B cell (primary cell): Measurements from ENCODE around the gene CBX7. TPM values are rescaled to one million over a fixed set of nuclear protein-coding genes. Genes with fewer than 3 reads are reported as not detected.

ENCODE experiments used
- ATAC-seq: fragments of 200-7000 bp; cut with Tn5 transposase; one replicate; pipeline ENCODE4 v1.10.0; 2021; ENCODE audit warnings: low read depth, mild to moderate bottlenecking, moderate number of reproducible peaks, moderate library complexity
- CTCF ChIA-PET: fragments of 350-600 bp; sonication (Branson Sonifier 250); formaldehyde crosslinking; loops from one replicate; lab custom pipeline; 2021; ENCODE audit warnings: antibody characterized with exemption, inconsistent platforms; lab: Charles Lee
- POLR2A ChIA-PET: fragments of 350-600 bp; sonication (Branson Sonifier 250); formaldehyde crosslinking; loops from one replicate; lab custom pipeline; 2021; ENCODE audit warnings: antibody characterized with exemption; lab: Charles Lee
- DNase-seq: peaks from one replicate; pipeline ENCODE4 v3.0.0; 2013
- H2AFZ ChIP-seq: 2 replicates; pipeline ENCODE4 v1.6.1; 2012; ENCODE audit warnings: mild to moderate bottlenecking, low read depth, low read length; ENCODE audit not compliant: insufficient read depth, poor library complexity, severe bottlenecking
- H3K27ac ChIP-seq, 2 donors: 1 replicate in 1 of 2; 2 replicates in 1 of 2; pipeline ENCODE4 v1.5.1; 2012 to 2013; ENCODE audit warnings: low read length in 2 of 2, mild to moderate bottlenecking in 2 of 2, moderate library complexity in 1 of 2
- H3K27me3 ChIP-seq, 4 experiments: fragments of 200-600 bp in 1 of 4; sonication (generic) in 1 of 4; replicated peaks in 1 of 4; 1 replicate in 2 of 4; 2 replicates in 2 of 4; pipeline versions ENCODE4 v1.6.1 to v1.7.0; 2013 to 2016; ENCODE audit warnings: low read length in 3 of 4, mild to moderate bottlenecking in 2 of 4, mixed read lengths in 1 of 4, moderate library complexity in 1 of 4; ENCODE audit not compliant: insufficient read depth in 4 of 4, control insufficient read depth in 3 of 4; ENCODE audit errors: control extremely low read depth in 1 of 4
- H3K36me3 ChIP-seq, 2 experiments: replicated peaks in 1 of 2; 1 replicate in 1 of 2; 2 replicates in 1 of 2; pipeline versions ENCODE4 v1.6.1 to v1.7.1; 2013; ENCODE audit warnings: low read length in 1 of 2; ENCODE audit not compliant: insufficient read depth in 2 of 2, control insufficient read depth in 1 of 2; ENCODE audit errors: control extremely low read depth in 1 of 2, extremely low read depth in 1 of 2
- H3K4me1 ChIP-seq, 2 donors: fragments of 200-600 bp in 1 of 2; sonication (generic) in 1 of 2; 1 replicate in 1 of 2; 2 replicates in 1 of 2; pipeline versions ENCODE4 v1.5.1 to v1.6.1; 2013 to 2017; ENCODE audit warnings: low read length in 2 of 2; ENCODE audit not compliant: control insufficient read depth in 2 of 2, insufficient read depth in 2 of 2
- H3K4me2 ChIP-seq: replicated peaks from 2 replicates; pipeline ENCODE3; 2012; ENCODE audit warnings: mild to moderate bottlenecking, low read depth, low read length; ENCODE audit not compliant: poor library complexity, severe bottlenecking
- H3K4me3 ChIP-seq, 5 experiments: fragments of 200-600 bp in 1 of 5; sonication (generic) in 1 of 5; 1 replicate in 3 of 5; 2 replicates in 2 of 5; pipeline versions ENCODE4 v1.5.1 to v1.7.0; 2011 to 2016; ENCODE audit warnings: low read length in 4 of 5, mild to moderate bottlenecking in 4 of 5, low read depth in 2 of 5, control low read depth in 1 of 5, moderate library complexity in 1 of 5; ENCODE audit not compliant: insufficient read depth in 1 of 5; ENCODE audit errors: control extremely low read depth in 1 of 5, extremely low read depth in 1 of 5
- H3K79me2 ChIP-seq: fragments of 200-600 bp; sonication (generic); one replicate; pipeline ENCODE4 v1.6.0; 2016; ENCODE audit warnings: low read length; ENCODE audit not compliant: control insufficient read depth, insufficient read depth
- H3K9ac ChIP-seq: fragments of 200-600 bp; sonication (generic); 2 replicates; pipeline ENCODE4 v1.6.1; 2017; ENCODE audit warnings: mild to moderate bottlenecking, low read length, moderate library complexity
- H3K9me3 ChIP-seq, 3 donors: one replicate each; pipeline versions ENCODE4 v1.6.1 to v1.7.1; 2013; ENCODE audit warnings: low read length in 2 of 3; ENCODE audit not compliant: control insufficient read depth in 2 of 3, insufficient read depth in 1 of 3; ENCODE audit errors: control extremely low read depth in 1 of 3
- H4K20me1 ChIP-seq: 2 replicates; pipeline ENCODE4 v1.6.0; 2012; ENCODE audit warnings: mild to moderate bottlenecking, low read length; ENCODE audit not compliant: insufficient read depth, control insufficient read depth, poor library complexity, severe bottlenecking
- H3K27ac Mint-ChIP-seq: one replicate; pipeline ENCODE4 v1.8.0; 2021; ENCODE audit warnings: mixed read lengths
- H3K27me3 Mint-ChIP-seq: one replicate; pipeline ENCODE4 v1.8.0; 2021; ENCODE audit warnings: mixed read lengths
- H3K4me1 Mint-ChIP-seq: one replicate; pipeline ENCODE4 v1.8.0; 2021; ENCODE audit warnings: mixed read lengths
- H3K4me3 Mint-ChIP-seq: one replicate; pipeline ENCODE4 v1.8.0; 2021; ENCODE audit warnings: mixed read lengths
- H3K9me3 Mint-ChIP-seq: one replicate; pipeline ENCODE4 v1.8.0; 2022; ENCODE audit warnings: mixed read lengths; ENCODE audit not compliant: insufficient read depth
- CTCF ChIP-seq: fragments of 200-600 bp; IDR thresholded peaks from one replicate; pipeline ENCODE4 v1.8.0; 2022; ENCODE audit warnings: antibody characterized with exemption, mild to moderate bottlenecking
- EZH2 ChIP-seq: IDR thresholded peaks from 2 replicates; pipeline ENCODE4 v1.6.1; 2012; ENCODE audit warnings: borderline replicate concordance, low read depth, mild to moderate bottlenecking, moderate library complexity, low read length; ENCODE audit not compliant: insufficient read depth, poor library complexity, severe bottlenecking
- WGBS: methylation state at CpG from one replicate; pipeline ENCODE4 v1.1.5; 2013; ENCODE audit warnings: missing lambda C conversion rate; ENCODE audit not compliant: insufficient coverage; 5-methylcytosine and 5-hydroxymethylcytosine counted together
- intact Hi-C: fragments of 100-400 bp; cut with micrococcal nuclease; formaldehyde crosslinking; loops from one replicate; pipeline ENCODE4 v1.10.0; 2022
- polyA plus RNA-seq: library from polyadenylated mRNA; depleted of rRNA; stranded (reverse); fragments of >200 nt; gene quantifications from 2 replicates; pipeline ENCODE4 v1.2.3, GENCODE V29; 2012
- total RNA-seq, 2 donors: library from RNA; stranded (reverse); fragments of 120-200 nt in 1 of 2; gene quantifications; 1 replicate in 1 of 2; 2 replicates in 1 of 2; pipeline versions ENCODE4 v1.2.3 to v1.2.4, GENCODE V29; 2013 to 2022

CBX7 gene
- total and polyA plus RNA-seq, 2 donors (not counting 1 experiment from before 2014, with no cell fraction given) = 83.6 to 141 TPM

GRCh38 chr22:39132871-39133524, 19.5 kb downstream of the CBX7 start:
- WGBS = 89% methylated on average over 18 of the region's 22 CpGs

More at GRCh38 chr22:39132871-39133524, 19.5 kb downstream of the CBX7 start:
- Mint-ChIP-seq H3K9me3 (no peaks in the 10 kb centered on the region), H3K27ac (no peak overlapping the region), H3K4me3 (no peak overlapping the region), H3K4me1 (no peaks in the 10 kb centered on the region), H3K27me3 (no peaks in the 10 kb centered on the region)
- H3K9ac ChIP-seq = no peak overlapping the region
- intact Hi-C loops = no loop called here
- POLR2A ChIA-PET = interaction anchor here (0.6 kb wide), 1 partner anchor 149 kb away, joined by 3 read pairs; no protein-coding TSS in a partner anchor
- peaks cover 5% of the 10 kb centered on the region for H3K79me2 ChIP-seq
- no peak for TF ChIP-seq CTCF
- TF ChIP-seq EZH2 = no peak
- H3K4me3 ChIP-seq = no peak overlapping the region
- no peaks in the 10 kb centered on the region for H3K4me1 ChIP-seq
- no peak overlapping the region for H3K27ac ChIP-seq
- no peak overlapping the region for H2AFZ ChIP-seq
- ATAC-seq (no peak), DNase-seq (no peak)
- H3K4me2 ChIP-seq = no peak overlapping the region
- no peaks in the 10 kb centered on the region for H3K27me3 ChIP-seq
- H3K36me3 ChIP-seq = peaks cover 0 to 32% of the 10 kb centered on the region in 2 experiments
- CTCF ChIA-PET = interaction anchor here (1.3 to 2.4 kb wide), 2 partner anchors 16 to 130 kb away, joined by 4 to 9 read pairs; no protein-coding TSS in a partner anchor
- peaks cover 0 to 4% (median 0%) of the 10 kb centered on the region in 3 donors for H3K9me3 ChIP-seq
- peaks cover 49% of the 10 kb centered on the region for H4K20me1 ChIP-seq
